DMS53 treated with DMSO at 0.1 percent for 48 hours (cell line): Measurements from ENCODE around the gene DIS3L2.

Source experiments
- DNase-seq: peaks from one replicate; lab custom pipeline; 2025; ENCODE audit not compliant: unreplicated experiment; lab: John Stamatoyannopoulos, UW

DIS3L2 gene

GRCh38 chr2:232250246-232251175 lies 289.0 kb downstream of the DIS3L2 start:
- DNase-seq, result no peak

GRCh38 chr2:232255033-232255432 lies 293.5 kb downstream of the DIS3L2 start:
- DNase-seq, result no peak

- DNase-seq, result no peak
These were observed 298.6 kb downstream of the DIS3L2 start for GRCh38 chr2:232260075-232260474.

- no peak for DNase-seq
These were observed 300.3 kb downstream of the DIS3L2 start for GRCh38 chr2:232261776-232262175.

- no peak for DNase-seq
These were observed 301.8 kb downstream of the DIS3L2 start for GRCh38 chr2:232263295-232263694.

- no peak for DNase-seq
These were observed 302.6 kb downstream of the DIS3L2 start for GRCh38 chr2:232264081-232264480.

GRCh38 chr2:232265329-232265728 lies 303.8 kb downstream of the DIS3L2 start:
- no peak for DNase-seq

- DNase-seq, result no peak
These were observed 307.2 kb downstream of the DIS3L2 start for GRCh38 chr2:232268636-232269165.

GRCh38 chr2:232269867-232270266 lies 308.4 kb downstream of the DIS3L2 start:
- no peak for DNase-seq

GRCh38 chr2:232273903-232274643 lies 312.6 kb downstream of the DIS3L2 start:
- DNase-seq, result no peak

GRCh38 chr2:232275670-232276069 lies 314.2 kb downstream of the DIS3L2 start:
- no peak for DNase-seq

- DNase-seq, result no peak
These were observed 314.7 kb downstream of the DIS3L2 start for GRCh38 chr2:232276084-232276732.

GRCh38 chr2:232276733-232277313 lies 315.3 kb downstream of the DIS3L2 start:
- DNase-seq, result no peak

GRCh38 chr2:232278534-232278933 lies 317.0 kb downstream of the DIS3L2 start:
- DNase-seq, result no peak

GRCh38 chr2:232280341-232280740 lies 318.8 kb downstream of the DIS3L2 start:
- DNase-seq, result no peak

- no peak for DNase-seq
These were observed 320.5 kb downstream of the DIS3L2 start for GRCh38 chr2:232281858-232282507.

- DNase-seq, result no peak
These were observed 321.1 kb downstream of the DIS3L2 start for GRCh38 chr2:232282508-232283055.

- DNase-seq, result no peak
These were observed 324.7 kb downstream of the DIS3L2 start for GRCh38 chr2:232286001-232286868.

GRCh38 chr2:232287316-232287715 lies 325.8 kb downstream of the DIS3L2 start:
- DNase-seq, result no peak
